GM10847 (cell line): ENCODE data around the gene UBE2R2.

Experiments
- POLR2A ChIP-seq: IDR thresholded peaks from 2 replicates; pipeline ENCODE4 v1.6.1; 2011; ENCODE audit not compliant: insufficient read length; ENCODE audit errors: extremely low read depth

Gene UBE2R2

GRCh38 chr9:33880211-33881089, 63.5 kb downstream of the UBE2R2 start:
- TF ChIP-seq POLR2A: no peak

GRCh38 chr9:33881635-33882034, 64.7 kb downstream of the UBE2R2 start:
- TF ChIP-seq POLR2A: no peak

GRCh38 chr9:33884856-33885701, 68.1 kb downstream of the UBE2R2 start:
- no peak for TF ChIP-seq POLR2A

- TF ChIP-seq POLR2A: no peak
These were observed 69.0 kb downstream of the UBE2R2 start for GRCh38 chr9:33885948-33886347.

- no peak for TF ChIP-seq POLR2A
These were observed 76.9 kb downstream of the UBE2R2 start for GRCh38 chr9:33893861-33894260.

GRCh38 chr9:33894316-33894715, 77.4 kb downstream of the UBE2R2 start:
- no peak for TF ChIP-seq POLR2A

- TF ChIP-seq POLR2A: no peak
These were observed 86.3 kb downstream of the UBE2R2 start for GRCh38 chr9:33903157-33903780.

GRCh38 chr9:33905137-33905536, 88.2 kb downstream of the UBE2R2 start:
- TF ChIP-seq POLR2A: no peak

GRCh38 chr9:33906769-33907168, 89.8 kb downstream of the UBE2R2 start:
- TF ChIP-seq POLR2A: no peak

GRCh38 chr9:33907347-33907746, 90.4 kb downstream of the UBE2R2 start:
- TF ChIP-seq POLR2A: no peak

GRCh38 chr9:33908114-33908513, 91.2 kb downstream of the UBE2R2 start:
- no peak for TF ChIP-seq POLR2A

- no peak for TF ChIP-seq POLR2A
These were observed 91.8 kb downstream of the UBE2R2 start for GRCh38 chr9:33908749-33909148.

GRCh38 chr9:33913541-33913940, 96.6 kb downstream of the UBE2R2 start:
- no peak for TF ChIP-seq POLR2A

- no peak for TF ChIP-seq POLR2A
These were observed 98.1 kb downstream of the UBE2R2 start for GRCh38 chr9:33914887-33915628.

GRCh38 chr9:33917036-33917435, 100.1 kb downstream of the UBE2R2 start:
- no peak for TF ChIP-seq POLR2A

- TF ChIP-seq POLR2A: no peak
These were observed 102.4 kb downstream of the UBE2R2 start for GRCh38 chr9:33919276-33919897.
